MM.1S (cell line): ENCODE results near the gene COBL.

Experiments
- DNase-seq: peaks from one replicate; pipeline ENCODE4 v3.0.0-alpha.2; 2015
- H2AFZ ChIP-seq: fragments of 300-600 bp; sonication (generic); 2 replicates; pipeline ENCODE4 v1.6.0; 2016; ENCODE audit warnings: antibody characterized with exemption, low read length
- H3F3A ChIP-seq: fragments of 300-600 bp; sonication (generic); 2 replicates; pipeline ENCODE4 v1.6.1; 2016; ENCODE audit warnings: mild to moderate bottlenecking, antibody characterized with exemption, low read length, moderate library complexity, mixed read lengths; ENCODE audit not compliant: insufficient read depth
- H3K27ac ChIP-seq: fragments of 300-600 bp; sonication (generic); 2 replicates; pipeline ENCODE4 v1.5.1; 2016; ENCODE audit warnings: mild to moderate bottlenecking, low read length
- H3K27me3 ChIP-seq: fragments of 300-600 bp; sonication (generic); replicated peaks from 2 replicates; pipeline ENCODE4 v1.6.0; 2016; ENCODE audit warnings: low read length; ENCODE audit not compliant: insufficient read depth
- H3K36me3 ChIP-seq: fragments of 300-600 bp; sonication (generic); replicated peaks from 2 replicates; pipeline ENCODE4 v1.6.1; 2016; ENCODE audit warnings: mild to moderate bottlenecking, low read length, mixed read lengths; ENCODE audit not compliant: insufficient read depth
- H3K4me1 ChIP-seq: fragments of 300-600 bp; sonication (generic); 2 replicates; pipeline ENCODE4 v1.6.1; 2016; ENCODE audit warnings: low read length, mixed read lengths
- H3K4me2 ChIP-seq: fragments of 300-600 bp; sonication (generic); 2 replicates; pipeline ENCODE4 v1.6.0; 2016; ENCODE audit warnings: low read depth, low read length
- H3K4me3 ChIP-seq: fragments of 300-600 bp; sonication (generic); 2 replicates; pipeline ENCODE4 v1.5.1; 2016; ENCODE audit warnings: low read length, mixed read lengths
- H3K79me2 ChIP-seq: fragments of 300-600 bp; sonication (generic); 2 replicates; pipeline ENCODE4 v1.6.1; 2016; ENCODE audit warnings: mixed run types, low read length, mixed read lengths
- H3K9ac ChIP-seq: fragments of 300-600 bp; sonication (generic); 2 replicates; pipeline ENCODE4 v1.6.1; 2016; ENCODE audit warnings: low read length, mixed read lengths
- H3K9me2 ChIP-seq: fragments of 300-600 bp; sonication (generic); replicated peaks from 2 replicates; pipeline ENCODE4 v1.6.1; 2016; ENCODE audit warnings: mild to moderate bottlenecking, low read length, mixed read lengths; ENCODE audit not compliant: insufficient read depth
- H3K9me3 ChIP-seq: fragments of 300-600 bp; sonication (generic); replicated peaks from 2 replicates; pipeline ENCODE4 v1.6.1; 2016; ENCODE audit warnings: mild to moderate bottlenecking, low read length, mixed read lengths; ENCODE audit not compliant: insufficient read depth
- H4K20me1 ChIP-seq: fragments of 300-600 bp; sonication (generic); 2 replicates; pipeline ENCODE4 v1.6.1; 2016; ENCODE audit warnings: mild to moderate bottlenecking, low read length, moderate library complexity, mixed read lengths; ENCODE audit not compliant: insufficient read depth
- CTCF ChIP-seq: fragments of 300-600 bp; sonication (generic); IDR thresholded peaks from 2 replicates; pipeline ENCODE4 v1.5.1; 2016; ENCODE audit warnings: antibody characterized with exemption, low read length, mixed read lengths
- EZH2 ChIP-seq: fragments of 300-600 bp; sonication (generic); optimal IDR thresholded peaks from 2 replicates; pipeline ENCODE3; 2017; ENCODE audit warnings: low read depth, mild to moderate bottlenecking, antibody characterized with exemption, low read length, mixed read lengths
- EZH2phosphoT487 ChIP-seq: fragments of 300-600 bp; sonication (generic); IDR thresholded peaks from 2 replicates; pipeline ENCODE4 v1.6.1; 2018; ENCODE audit warnings: antibody characterized with exemption, low read length

The COBL gene

DNA sequence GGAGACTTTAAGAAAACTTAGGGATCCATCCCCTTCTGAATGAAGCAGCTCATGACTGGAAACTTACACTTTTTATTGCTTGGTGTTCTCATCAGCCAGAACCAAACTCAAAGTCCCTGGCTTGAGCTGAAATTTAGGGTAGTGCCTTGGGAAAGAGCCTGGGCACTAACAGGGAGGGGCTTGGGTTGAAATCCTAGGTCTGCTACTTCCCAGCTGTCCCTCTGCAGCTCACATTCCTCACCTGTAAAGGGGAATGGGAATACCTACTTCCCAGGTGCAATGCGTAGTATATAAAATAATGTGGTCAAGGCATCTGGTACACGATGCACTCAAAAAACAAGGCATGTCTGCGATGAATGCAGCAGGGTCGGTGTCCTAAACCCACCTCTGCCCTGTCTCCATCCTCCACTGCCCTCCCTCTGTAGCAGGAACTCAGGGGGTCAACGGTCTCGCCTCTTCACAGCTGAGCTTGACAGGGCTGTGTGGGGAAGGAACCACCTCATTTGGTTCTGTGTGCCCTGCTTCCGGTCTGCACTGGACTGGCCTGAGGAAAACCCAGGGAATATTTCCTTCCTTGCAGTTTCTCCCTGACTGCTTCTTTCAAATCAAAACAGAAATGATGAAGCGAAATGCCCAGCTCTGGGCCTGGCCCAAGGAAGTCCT, 80.0 kb downstream of the COBL start:
- Histone ChIP-seq H3K27ac (no peak overlapping the region), H2AFZ (no peak overlapping the region), H3K4me1 (no peaks in the 10 kb centered on the region), H3K9ac (no peak overlapping the region), H3K4me2 (no peak overlapping the region), H3K4me3 (no peak overlapping the region), H3K79me2 (no peaks in the 10 kb centered on the region), H3K36me3 (no peaks in the 10 kb centered on the region), H3K9me2 (no peaks in the 10 kb centered on the region), H3K27me3 (no peaks in the 10 kb centered on the region), H3K9me3 (no peaks in the 10 kb centered on the region), H4K20me1 (no peaks in the 10 kb centered on the region), H3F3A (no peaks in the 10 kb centered on the region)
- no peak for DNase-seq
- TF ChIP-seq CTCF (no peak), EZH2 (no peak), EZH2phosphoT487 (no peak)

- DNase-seq = no peak
- no peaks in the 10 kb centered on the region for H3K9me2 ChIP-seq
- no peaks in the 10 kb centered on the region for H3K27me3 ChIP-seq
- no peaks in the 10 kb centered on the region for H4K20me1 ChIP-seq
- no peak overlapping the region for H3K4me3 ChIP-seq
- H3K4me2 ChIP-seq = no peak overlapping the region
- H3K4me1 ChIP-seq = no peaks in the 10 kb centered on the region
- TF ChIP-seq EZH2 (no peak), EZH2phosphoT487 (no peak), CTCF (no peak)
- no peaks in the 10 kb centered on the region for H3F3A ChIP-seq
- H3K9me3 ChIP-seq = no peaks in the 10 kb centered on the region
- no peaks in the 10 kb centered on the region for H3K79me2 ChIP-seq
- H2AFZ ChIP-seq = no peak overlapping the region
- H3K9ac ChIP-seq = no peak overlapping the region
- H3K27ac ChIP-seq = no peak overlapping the region
- no peaks in the 10 kb centered on the region for H3K36me3 ChIP-seq
Observed at GRCh38 chr7:51235593-51236313, 80.9 kb downstream of the COBL start.

DNA sequence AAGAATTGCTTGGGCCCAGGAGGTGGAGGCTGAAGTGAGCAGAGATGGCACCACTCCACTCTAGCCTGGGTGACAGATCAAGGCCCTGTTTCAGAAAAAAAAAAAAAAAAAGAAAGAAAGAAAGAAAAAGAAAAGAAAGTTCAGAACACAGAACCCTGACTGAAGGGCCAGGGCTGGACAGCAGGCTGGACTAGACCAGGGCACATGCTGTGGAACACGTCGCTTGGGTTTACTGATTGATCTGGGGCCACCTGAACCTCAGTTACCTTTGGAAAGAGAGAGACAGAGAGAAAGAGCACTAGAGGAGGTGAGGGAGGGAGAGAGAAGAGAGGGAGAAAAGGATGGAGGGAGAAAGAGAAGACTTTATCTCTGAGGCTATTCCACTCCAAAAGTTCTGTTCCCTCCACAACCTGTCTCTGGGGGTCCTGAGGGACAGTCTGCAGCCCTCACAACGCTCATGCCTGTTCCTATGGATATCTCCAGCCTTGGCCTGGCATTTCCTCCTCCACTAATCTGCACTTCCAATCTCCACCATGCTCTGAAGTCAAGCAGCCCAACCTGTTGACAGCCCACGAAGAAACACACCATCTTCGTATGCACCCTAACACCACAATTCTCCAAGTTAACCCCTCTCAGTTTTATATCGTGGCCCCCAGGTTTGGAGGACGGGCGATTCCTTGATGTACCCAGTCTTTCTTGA, 81.8 kb downstream of the COBL start:
- Histone ChIP-seq H3K9ac (no peak overlapping the region), H3K79me2 (no peaks in the 10 kb centered on the region), H3K4me2 (no peak overlapping the region), H3K27me3 (no peaks in the 10 kb centered on the region), H3F3A (no peaks in the 10 kb centered on the region), H3K36me3 (no peaks in the 10 kb centered on the region), H3K9me3 (no peaks in the 10 kb centered on the region), H3K27ac (no peak overlapping the region), H3K9me2 (no peaks in the 10 kb centered on the region), H3K4me3 (no peak overlapping the region), H3K4me1 (no peaks in the 10 kb centered on the region), H4K20me1 (no peaks in the 10 kb centered on the region), H2AFZ (no peak overlapping the region)
- DNase-seq = no peak
- TF ChIP-seq EZH2 = no peak
- no peak for TF ChIP-seq CTCF
- no peak for TF ChIP-seq EZH2phosphoT487
